IPS DF 6.9 (cell line): ENCODE data around the gene CBLN3.

Experiments
- DNase-seq: peaks from one replicate; pipeline ENCODE4 v3.0.0-alpha.2; 2013; ENCODE audit warnings: low read depth, low spot score
- H3K27ac ChIP-seq: one replicate; pipeline ENCODE4 v1.5.1; 2013; ENCODE audit warnings: low read length, control low read depth
- H3K27me3 ChIP-seq: 2 replicates; pipeline ENCODE4 v1.6.1; 2013; ENCODE audit warnings: mild to moderate bottlenecking, low read length; ENCODE audit not compliant: control insufficient read depth, insufficient read depth
- H3K36me3 ChIP-seq: 2 replicates; pipeline ENCODE4 v1.6.1; 2013; ENCODE audit warnings: low read length; ENCODE audit not compliant: control insufficient read depth, insufficient read depth
- H3K4me1 ChIP-seq: 2 replicates; pipeline ENCODE4 v1.6.1; 2013; ENCODE audit warnings: low read length; ENCODE audit not compliant: control insufficient read depth, insufficient read depth
- H3K4me3 ChIP-seq: 2 replicates; pipeline ENCODE4 v1.5.1; 2013; ENCODE audit warnings: mild to moderate bottlenecking, low read length
- H3K9me3 ChIP-seq: 2 replicates; pipeline ENCODE4 v1.6.1; 2013; ENCODE audit warnings: low read length, inconsistent platforms; ENCODE audit not compliant: control insufficient read depth, insufficient read depth
- WGBS: extraction: QIAGEN DNeasy Blood & Tissue Kit; methylation state at CpG from one replicate; pipeline ENCODE4 v1.1.7; 2013; ENCODE audit warnings: mixed read lengths, missing lambda C conversion rate; ENCODE audit not compliant: insufficient read length, insufficient coverage; 5-methylcytosine and 5-hydroxymethylcytosine counted together

Gene CBLN3

DNA sequence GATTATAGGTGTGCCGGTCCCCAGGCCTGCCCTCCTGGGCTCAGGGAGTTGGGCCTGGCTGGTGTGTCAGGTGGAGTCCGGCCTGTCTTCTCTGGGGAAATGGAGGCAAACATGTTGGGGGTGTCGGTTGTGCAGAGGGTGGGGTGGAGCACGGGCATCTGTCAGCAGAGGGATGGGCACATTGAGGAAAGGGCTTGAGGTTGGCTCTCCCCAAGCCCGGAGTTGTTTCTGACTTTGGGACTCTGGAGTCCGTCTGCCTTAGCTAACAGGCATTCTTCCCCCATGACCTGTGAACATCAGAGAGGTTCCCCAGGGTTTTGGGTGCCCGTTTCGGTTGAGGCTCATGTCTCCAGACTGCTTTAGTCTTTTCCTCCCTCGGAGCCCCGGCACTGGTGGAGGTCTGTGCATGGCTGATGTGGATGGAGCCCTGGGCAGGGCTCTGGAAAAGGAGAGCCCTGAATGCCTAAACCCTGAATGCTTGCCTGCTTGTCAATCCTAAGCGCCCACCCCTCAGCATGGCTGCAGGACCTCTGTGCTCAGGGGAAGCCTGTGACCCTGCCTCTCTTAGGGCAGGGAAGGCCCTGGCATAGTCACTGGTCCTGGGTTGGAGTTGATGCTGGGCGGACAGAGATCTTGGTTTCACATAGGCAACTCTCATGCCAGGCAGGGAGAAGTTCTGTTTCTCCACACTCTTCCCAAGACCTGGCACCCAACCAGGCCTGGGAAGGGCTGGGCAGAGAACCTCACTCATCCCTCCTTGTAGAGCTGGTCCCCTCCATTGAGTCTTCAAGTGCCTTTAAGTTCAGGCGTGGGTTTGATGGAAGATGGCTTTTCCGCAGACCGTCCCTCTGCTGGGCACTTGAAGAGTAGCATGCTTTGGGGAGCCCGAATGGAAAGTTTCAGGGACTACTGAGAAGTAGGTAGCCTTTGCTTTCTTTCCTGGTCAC, 17.8 kb downstream of the CBLN3 start:
- Histone ChIP-seq H3K36me3 (peaks cover 14% of the 10 kb centered on the region), H3K9me3 (no peaks in the 10 kb centered on the region), H3K4me3 (no peak overlapping the region), H3K4me1 (peaks cover 2% of the 10 kb centered on the region; the same call in 1 of the 2 replicates), H3K27me3 (no peaks in the 10 kb centered on the region), H3K27ac (no peak overlapping the region)
- DNase-seq = no peak
- WGBS = no CpG with 5 or more reads among the region's 16 CpGs

DNA sequence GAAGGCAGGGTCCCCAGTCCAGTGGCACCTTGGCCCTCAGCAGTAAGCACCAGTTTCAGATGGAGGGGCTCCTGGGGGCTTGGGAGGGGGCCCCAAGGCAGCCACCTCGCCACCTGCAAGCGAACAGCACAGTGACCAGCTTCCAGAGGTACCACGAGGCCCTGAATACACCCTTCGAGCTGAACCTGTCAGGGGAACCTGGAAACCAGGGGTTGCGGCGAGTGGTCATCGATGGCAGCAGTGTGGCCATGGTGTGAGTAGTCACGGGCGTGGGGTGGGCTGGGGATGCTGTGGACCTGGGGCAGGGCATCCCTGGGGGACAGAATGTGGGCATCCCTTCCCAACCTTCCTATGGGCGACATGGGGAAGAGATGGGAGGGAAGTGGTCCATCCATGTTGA, 19.5 kb downstream of the CBLN3 start:
- peaks cover 10% of the 10 kb centered on the region for H3K36me3 ChIP-seq
- H3K9me3 ChIP-seq = no peaks in the 10 kb centered on the region
- H3K4me3 ChIP-seq = no peak overlapping the region
- H3K4me1 ChIP-seq = peaks cover 2% of the 10 kb centered on the region; the same call in 1 of the 2 replicates
- no peak overlapping the region for H3K27ac ChIP-seq
- DNase-seq = no peak
- no CpG with 5 or more reads among the region's 10 CpGs for WGBS
- H3K27me3 ChIP-seq = no peaks in the 10 kb centered on the region

DNA sequence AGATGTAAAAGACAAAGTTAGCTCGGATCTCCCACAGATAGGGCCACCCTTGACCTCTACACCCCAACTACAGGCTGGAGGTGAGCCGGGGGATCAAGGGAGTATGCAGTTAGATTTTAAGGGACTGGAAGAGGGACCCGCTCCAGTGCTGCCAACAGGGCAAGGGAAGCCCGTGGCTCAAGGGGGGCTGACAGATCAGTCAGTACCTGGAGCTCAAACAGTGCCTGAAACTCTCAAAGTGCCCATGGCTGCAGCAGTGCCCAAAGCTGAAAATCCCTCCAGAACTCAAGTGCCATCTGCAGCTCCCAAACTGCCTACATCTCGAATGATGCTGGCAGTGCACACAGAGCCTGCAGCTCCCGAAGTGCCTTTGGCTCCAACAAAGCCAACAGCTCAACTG, 20.3 kb downstream of the CBLN3 start:
- H3K36me3 ChIP-seq = peaks cover 4% of the 10 kb centered on the region; the same call in 1 of the 2 replicates

DNA sequence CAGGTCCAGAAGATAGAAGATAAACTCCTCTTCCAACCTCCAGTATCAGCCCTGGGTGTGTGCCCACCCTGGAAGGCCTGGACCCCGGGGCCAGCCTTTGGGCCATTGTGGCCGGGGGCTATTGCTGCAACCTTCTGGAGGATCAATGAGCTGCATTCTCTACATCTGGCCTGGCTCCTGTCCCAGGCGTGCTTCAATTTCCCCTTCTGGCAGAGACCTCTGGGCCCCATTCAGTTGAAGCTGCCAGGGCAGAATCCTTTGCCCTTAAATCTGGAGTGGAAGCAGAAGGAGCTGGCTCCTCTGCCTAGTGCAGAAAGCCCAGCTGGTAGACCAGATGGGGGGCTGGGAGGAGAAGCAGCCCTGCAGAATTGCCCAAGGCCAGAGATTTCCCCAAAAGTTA, 20.7 kb downstream of the CBLN3 start:
- Histone ChIP-seq H3K36me3 (no peaks in the 10 kb centered on the region; the same call in 1 of the 2 replicates), H3K9me3 (no peaks in the 10 kb centered on the region), H3K27ac (no peak overlapping the region), H3K4me1 (peaks cover 2% of the 10 kb centered on the region; the same call in 1 of the 2 replicates), H3K27me3 (no peaks in the 10 kb centered on the region), H3K4me3 (no peak overlapping the region)
- WGBS = no CpG with 5 or more reads among the region's 3 CpGs
- DNase-seq = no peak

More for the DNA sequence above, 20.3 kb downstream of the CBLN3 start:
- Histone ChIP-seq H3K27ac (no peak overlapping the region), H3K4me3 (no peak overlapping the region), H3K9me3 (no peaks in the 10 kb centered on the region), H3K4me1 (peaks cover 2% of the 10 kb centered on the region; the same call in 1 of the 2 replicates), H3K27me3 (no peaks in the 10 kb centered on the region)
- DNase-seq = no peak
- no CpG with 5 or more reads among the region's 6 CpGs for WGBS

DNA sequence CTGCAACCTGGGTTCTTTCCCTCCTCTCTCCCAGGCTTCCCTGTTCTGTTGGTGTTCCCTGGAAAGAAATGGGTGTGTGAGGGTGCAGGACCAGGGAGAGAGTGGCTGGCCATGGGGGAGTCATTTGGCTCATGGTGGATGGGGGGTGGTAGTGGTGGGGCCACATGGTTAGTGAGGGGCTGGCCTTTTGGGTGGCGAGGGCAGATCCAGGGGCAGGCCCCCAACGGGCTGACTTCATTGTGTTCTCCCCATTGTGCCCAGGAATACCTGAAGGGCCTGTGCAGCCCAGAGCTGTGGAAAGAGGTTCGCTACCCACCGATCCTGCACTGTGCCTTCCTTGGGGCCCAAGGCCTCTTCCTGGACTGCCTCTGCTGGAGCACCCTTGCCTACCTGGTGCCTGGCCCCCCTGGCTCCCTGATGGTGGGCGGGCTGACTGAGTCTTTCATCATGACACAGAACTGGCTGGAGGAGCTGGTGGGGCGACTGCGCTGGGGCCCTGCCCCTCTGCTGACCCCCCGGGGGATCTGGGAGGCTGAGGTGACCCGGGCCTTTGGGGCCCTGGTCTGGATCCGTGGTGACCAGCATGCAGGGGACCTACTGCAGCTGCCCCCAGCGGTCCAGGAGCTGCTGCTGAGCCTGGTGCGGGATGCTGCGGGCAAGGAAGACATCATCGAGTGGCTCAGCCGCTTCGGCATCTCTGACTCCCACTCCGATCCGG, 21.7 kb downstream of the CBLN3 start:
- DNase-seq = no peak
- no peaks in the 10 kb centered on the region; the same call in 1 of the 2 replicates for H3K36me3 ChIP-seq
- no CpG with 5 or more reads among the region's 18 CpGs for WGBS
- no peaks in the 10 kb centered on the region for H3K9me3 ChIP-seq
- peaks cover 2% of the 10 kb centered on the region; the same call in 1 of the 2 replicates for H3K4me1 ChIP-seq
- no peaks in the 10 kb centered on the region for H3K27me3 ChIP-seq
- no peak overlapping the region for H3K27ac ChIP-seq
- H3K4me3 ChIP-seq = no peak overlapping the region

DNA sequence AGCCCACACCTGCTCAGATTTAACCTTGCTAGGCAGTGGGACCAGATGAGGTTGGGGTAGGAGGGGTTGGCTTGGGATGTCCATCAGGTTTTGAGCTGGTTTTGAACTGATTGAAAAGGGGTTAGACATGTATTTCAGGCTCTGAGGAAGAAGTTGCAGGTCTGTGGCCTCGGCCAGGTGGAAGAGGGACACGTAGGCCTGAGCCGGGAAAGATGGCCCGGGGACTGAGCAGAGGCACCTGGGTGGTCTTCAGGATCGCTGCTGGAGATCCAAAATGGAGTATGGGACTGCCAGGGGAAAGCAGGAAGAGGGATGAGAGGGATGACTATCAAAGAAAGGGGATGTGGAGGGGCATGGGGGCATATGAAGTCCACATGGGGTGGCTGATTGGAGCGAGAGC, 23.1 kb downstream of the CBLN3 start:
- H3K27me3 ChIP-seq = no peaks in the 10 kb centered on the region
- WGBS = no CpG with 5 or more reads among the region's 6 CpGs
- H3K4me1 ChIP-seq = no peaks in the 10 kb centered on the region
- H3K4me3 ChIP-seq = no peak overlapping the region
- H3K9me3 ChIP-seq = no peaks in the 10 kb centered on the region
- DNase-seq = no peak
- no peaks in the 10 kb centered on the region; the same call in 1 of the 2 replicates for H3K36me3 ChIP-seq
- no peak overlapping the region for H3K27ac ChIP-seq

DNA sequence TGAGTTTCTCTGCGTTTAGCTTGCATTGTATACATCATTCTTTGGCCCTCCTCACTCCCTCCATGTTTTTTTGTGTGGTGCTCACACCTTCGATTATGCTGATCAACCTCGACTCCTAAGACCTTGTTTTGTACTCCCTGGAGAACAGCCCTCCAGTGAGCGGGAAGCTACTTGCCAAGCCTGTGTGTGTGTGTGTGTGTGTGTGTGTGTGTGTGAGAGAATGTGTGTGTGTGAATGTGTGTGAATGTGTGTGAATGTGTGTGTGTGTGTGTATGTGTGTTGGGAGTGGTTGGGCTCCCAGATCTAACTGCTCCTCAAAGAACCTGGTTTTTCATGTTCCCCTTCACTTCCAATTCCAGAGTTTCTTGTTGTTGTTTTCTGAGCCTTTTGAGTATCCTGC, 24.7 kb downstream of the CBLN3 start:
- WGBS = no CpG with 5 or more reads among the region's 4 CpGs
- DNase-seq = no peak

DNA sequence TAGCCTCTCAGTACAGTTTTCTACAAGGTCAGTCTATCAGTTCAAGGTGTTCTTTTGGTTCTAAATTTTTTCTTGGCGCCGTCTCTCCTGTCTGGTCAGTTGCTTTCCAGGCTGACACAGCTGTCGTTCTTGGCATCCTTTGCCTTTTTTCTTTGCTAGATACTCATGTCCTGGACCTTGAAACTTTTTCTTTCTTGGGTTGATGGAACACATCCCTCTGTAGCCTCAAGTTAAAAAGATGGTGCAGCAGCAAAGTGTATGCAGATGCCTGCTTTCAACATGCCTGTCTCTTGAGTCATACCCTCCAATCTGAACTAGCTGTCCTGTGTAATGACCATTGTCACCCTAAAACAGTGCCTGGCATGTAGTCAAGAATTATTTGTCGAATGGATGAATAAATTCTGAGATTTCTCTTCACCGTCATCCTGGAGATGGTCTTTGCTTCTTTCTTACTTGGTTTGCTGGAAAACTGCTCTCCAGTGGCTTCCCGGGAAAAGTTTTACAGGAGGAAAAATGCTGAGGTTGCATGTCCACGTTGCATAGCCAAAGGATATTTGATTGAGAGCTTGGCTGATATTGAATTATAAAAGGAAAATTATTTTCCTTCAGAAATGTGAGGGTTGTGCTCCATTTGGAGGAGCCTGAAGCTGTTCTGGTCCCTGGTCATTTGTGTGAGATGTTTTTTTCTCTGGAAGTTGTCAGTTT, 26.0 kb downstream of the CBLN3 start:
- no peaks in the 10 kb centered on the region for H3K4me1 ChIP-seq
- no peak for DNase-seq
- WGBS = no CpG with 5 or more reads among the region's 7 CpGs

More for the DNA sequence above, 24.7 kb downstream of the CBLN3 start:
- no peaks in the 10 kb centered on the region for H3K27me3 ChIP-seq
- H3K9me3 ChIP-seq = no peaks in the 10 kb centered on the region
- H3K27ac ChIP-seq = no peak overlapping the region
- H3K4me1 ChIP-seq = no peaks in the 10 kb centered on the region
- no peaks in the 10 kb centered on the region; the same call in 1 of the 2 replicates for H3K36me3 ChIP-seq
- H3K4me3 ChIP-seq = no peak overlapping the region

DNA sequence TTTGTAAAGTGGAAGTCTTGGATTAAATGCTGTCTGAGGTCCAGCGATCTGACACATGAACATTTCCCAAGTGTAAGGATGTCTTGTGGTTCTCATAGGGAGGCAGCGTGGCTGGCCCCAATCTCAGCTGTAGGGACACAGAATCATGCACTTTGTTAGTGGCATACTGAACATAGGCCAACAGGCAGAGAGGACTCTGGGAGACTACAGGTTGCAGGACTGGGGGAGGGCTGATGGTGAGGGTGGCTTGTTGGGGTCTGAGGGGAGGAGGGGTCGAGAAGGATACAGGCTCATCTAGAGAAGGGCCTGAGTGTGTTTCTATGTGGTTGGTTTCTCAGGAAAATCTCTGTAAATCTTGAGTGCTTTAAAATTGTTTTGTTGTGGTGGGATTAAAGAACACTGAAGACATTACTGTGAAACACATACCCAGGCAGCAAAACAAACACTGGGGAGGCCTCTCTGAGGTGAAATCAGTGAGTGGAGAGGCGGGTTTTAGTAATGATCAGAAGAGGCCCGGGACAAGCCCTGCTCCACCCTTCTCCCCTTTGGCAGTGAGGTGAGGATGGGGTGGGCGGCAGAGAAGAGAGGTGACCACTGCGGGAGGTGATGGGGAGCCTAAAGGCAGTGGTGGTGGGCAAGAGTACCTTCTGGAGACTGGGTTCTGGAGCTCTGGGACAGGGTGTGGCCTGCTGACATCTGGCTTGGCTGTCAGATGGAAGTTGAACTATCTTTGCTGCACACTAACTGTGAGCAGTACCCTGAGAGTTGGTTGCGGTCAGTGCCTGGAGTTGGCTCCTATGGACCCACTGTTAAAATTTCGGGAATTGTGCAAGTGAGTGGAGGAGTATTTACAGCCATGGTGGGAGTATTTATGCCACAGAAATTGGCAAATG, 27.4 kb downstream of the CBLN3 start:
- Histone ChIP-seq H3K9me3 (no peaks in the 10 kb centered on the region), H3K36me3 (no peaks in the 10 kb centered on the region; the same call in 1 of the 2 replicates), H3K4me1 (peaks cover 2% of the 10 kb centered on the region; the same call in 1 of the 2 replicates), H3K27me3 (no peaks in the 10 kb centered on the region), H3K27ac (no peak overlapping the region), H3K4me3 (no peak overlapping the region)
- DNase-seq = no peak
- no CpG with 5 or more reads among the region's 9 CpGs for WGBS

More for the DNA sequence above, 26.0 kb downstream of the CBLN3 start:
- Histone ChIP-seq H3K9me3 (no peaks in the 10 kb centered on the region), H3K27me3 (no peaks in the 10 kb centered on the region), H3K4me3 (no peak overlapping the region), H3K36me3 (no peaks in the 10 kb centered on the region; the same call in 1 of the 2 replicates), H3K27ac (no peak overlapping the region)
